Kidney (tissue), 14 donors: ENCODE results near the gene IL17C. TPM values are rescaled to one million over a fixed set of nuclear protein-coding genes. Genes with fewer than 3 reads are reported as not detected.

Source experiments
- DNase-seq, 5 donors: peaks; one replicate each; pipeline ENCODE4 v3.0.0-alpha.2; 2013 to 2020
- FAIRE-seq: peaks from 2 replicates; lab custom pipeline; 2012; peaks lifted over from hg19 to GRCh38; lab: Jason Lieb, UNC
- H3K27ac ChIP-seq, 2 donors: one replicate each; pipeline ENCODE4 v1.7.0; 2013; ENCODE audit warnings: low read depth in 2 of 2, low read length in 2 of 2, inconsistent platforms in 1 of 2
- H3K27me3 ChIP-seq: one replicate; pipeline ENCODE4 v1.7.1; 2013; ENCODE audit warnings: low read length, inconsistent platforms; ENCODE audit not compliant: control insufficient read depth, insufficient read depth
- H3K36me3 ChIP-seq, 3 donors: one replicate each; pipeline versions ENCODE4 v1.7.0 to v1.7.1; 2013; ENCODE audit warnings: low read length in 3 of 3, control low read depth in 1 of 3, inconsistent platforms in 1 of 3; ENCODE audit not compliant: insufficient read depth in 3 of 3, control insufficient read depth in 2 of 3
- H3K4me1 ChIP-seq, 3 donors: one replicate each; pipeline versions ENCODE4 v1.7.0 to v1.7.1; 2013; ENCODE audit warnings: low read length in 3 of 3, inconsistent platforms in 1 of 3, low read depth in 1 of 3; ENCODE audit not compliant: control insufficient read depth in 2 of 3, insufficient read depth in 2 of 3
- H3K4me3 ChIP-seq, 3 donors: one replicate each; pipeline versions ENCODE4 v1.7.0 to v1.8.1; 2013; ENCODE audit warnings: low read length in 3 of 3, control low read depth in 1 of 3, inconsistent platforms in 1 of 3
- H3K9ac ChIP-seq, 3 donors: one replicate each; pipeline versions ENCODE4 v1.7.0 to v1.7.1; 2013; ENCODE audit warnings: low read length in 3 of 3, control low read depth in 1 of 3, inconsistent platforms in 1 of 3
- H3K9me3 ChIP-seq, 3 donors: one replicate each; pipeline versions ENCODE4 v1.7.0 to v1.7.1; 2013; ENCODE audit warnings: low read length in 3 of 3, control low read depth in 1 of 3, inconsistent platforms in 1 of 3; ENCODE audit not compliant: control insufficient read depth in 2 of 3, insufficient read depth in 1 of 3
- intact Hi-C: fragments of 100-400 bp; cut with DNase I; formaldehyde crosslinking; loops from one replicate; pipeline ENCODE4 v1.11.1; 2022
- polyA plus RNA-seq: library from polyadenylated mRNA; stranded (reverse); fragments of 350-450 nt; fragmentation: Illumina TruSeq; extraction: RNeasy Lipid Tissue Mini Kit (QIAGEN cat#74804); gene quantifications from one replicate; pipeline ENCODE4 v1.2.3, GENCODE V29; 2014; ENCODE audit warnings: low read depth, low replicate concordance; ENCODE audit not compliant: insufficient read depth
- total RNA-seq: library from RNA; stranded (reverse); fragmentation: NEBNext Ultra II Directional; extraction: Animal tissue kit (Norgen Biotek cat#: 25700); gene quantifications from one replicate; pipeline ENCODE4 v1.2.1, GENCODE V29; 2021
- TF ChIP-seq, protein P1 (sequence below): IDR thresholded peaks from 3 replicates; pipeline ENCODE4 v1.5.1; 2012; ENCODE audit warnings: mild to moderate bottlenecking, moderate library complexity, borderline replicate concordance; ENCODE audit not compliant: insufficient read depth; ENCODE audit errors: extremely low read depth
- donor health status: control.
- donor health status: control.
- donor health status: control.
- donor health status: control.
- donor health status: control.
- donor health status: DM: yes; HTN: yes; CAD: no.
- donor health status: Normal renal cell carcinoma (clear cell type).

IL17C gene
- total and polyA plus RNA-seq, 2 donors from 2014 or later, result not detected

DNA sequence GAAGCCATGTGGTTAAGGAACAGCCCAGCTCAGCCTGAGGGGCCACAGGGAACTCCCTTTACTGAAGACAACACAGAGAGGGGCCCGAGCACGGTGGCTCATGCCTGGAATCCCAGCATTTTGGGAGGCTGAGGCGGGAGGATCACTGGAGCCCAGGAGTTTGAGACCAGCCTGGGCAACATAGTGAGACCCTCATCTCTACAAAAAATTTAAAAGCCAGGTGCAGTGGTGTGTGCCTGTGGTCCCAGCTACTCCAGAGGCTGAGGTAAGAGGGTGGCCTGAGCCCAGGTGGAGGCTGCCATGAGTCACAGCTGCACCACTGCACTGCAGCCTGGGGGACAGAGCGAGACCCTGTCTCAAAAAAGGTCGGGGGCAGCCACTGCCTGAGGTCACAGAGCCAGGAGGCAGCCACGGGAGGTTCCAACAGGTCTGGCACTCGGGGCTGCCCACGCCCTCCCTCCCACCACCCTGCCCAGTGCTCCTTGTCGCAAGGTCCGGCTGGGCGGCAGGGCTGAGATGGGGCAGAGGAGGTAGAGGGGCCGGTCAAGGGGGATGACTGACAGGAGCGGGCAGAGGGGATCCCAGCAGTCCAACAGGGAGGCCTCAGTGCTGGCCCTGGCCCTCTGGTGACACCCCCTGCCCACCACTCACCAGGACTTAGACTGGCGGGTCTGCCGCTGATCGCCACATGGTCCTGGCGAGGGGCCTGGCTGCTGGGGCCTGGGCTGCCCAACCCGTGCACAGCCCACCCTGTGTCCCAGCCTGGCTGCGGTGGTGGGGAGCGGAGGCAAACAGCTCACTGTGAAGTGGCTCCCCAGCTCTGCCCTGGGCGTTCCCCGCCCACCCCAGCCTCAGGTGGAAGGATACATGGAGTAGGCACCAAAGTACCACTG lies 9.1 kb downstream of the IL17C start:
- TF ChIP-seq, protein P1, sequence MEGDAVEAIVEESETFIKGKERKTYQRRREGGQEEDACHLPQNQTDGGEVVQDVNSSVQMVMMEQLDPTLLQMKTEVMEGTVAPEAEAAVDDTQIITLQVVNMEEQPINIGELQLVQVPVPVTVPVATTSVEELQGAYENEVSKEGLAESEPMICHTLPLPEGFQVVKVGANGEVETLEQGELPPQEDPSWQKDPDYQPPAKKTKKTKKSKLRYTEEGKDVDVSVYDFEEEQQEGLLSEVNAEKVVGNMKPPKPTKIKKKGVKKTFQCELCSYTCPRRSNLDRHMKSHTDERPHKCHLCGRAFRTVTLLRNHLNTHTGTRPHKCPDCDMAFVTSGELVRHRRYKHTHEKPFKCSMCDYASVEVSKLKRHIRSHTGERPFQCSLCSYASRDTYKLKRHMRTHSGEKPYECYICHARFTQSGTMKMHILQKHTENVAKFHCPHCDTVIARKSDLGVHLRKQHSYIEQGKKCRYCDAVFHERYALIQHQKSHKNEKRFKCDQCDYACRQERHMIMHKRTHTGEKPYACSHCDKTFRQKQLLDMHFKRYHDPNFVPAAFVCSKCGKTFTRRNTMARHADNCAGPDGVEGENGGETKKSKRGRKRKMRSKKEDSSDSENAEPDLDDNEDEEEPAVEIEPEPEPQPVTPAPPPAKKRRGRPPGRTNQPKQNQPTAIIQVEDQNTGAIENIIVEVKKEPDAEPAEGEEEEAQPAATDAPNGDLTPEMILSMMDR, result no peak
- FAIRE-seq (no peak), DNase-seq (peak in 1 of 5 donors; percentile 44)
- Histone ChIP-seq H3K27ac (no peak overlapping the region), H3K4me1 (peaks cover 0 to 12% (median 3%) of the 10 kb centered on the region in 3 donors), H3K27me3 (no peaks in the 10 kb centered on the region), H3K9ac (no peak overlapping the region), H3K9me3 (no peaks in the 10 kb centered on the region), H3K4me3 (no peak overlapping the region), H3K36me3 (no peaks in the 10 kb centered on the region)
- intact Hi-C loops, result no loop called here

DNA sequence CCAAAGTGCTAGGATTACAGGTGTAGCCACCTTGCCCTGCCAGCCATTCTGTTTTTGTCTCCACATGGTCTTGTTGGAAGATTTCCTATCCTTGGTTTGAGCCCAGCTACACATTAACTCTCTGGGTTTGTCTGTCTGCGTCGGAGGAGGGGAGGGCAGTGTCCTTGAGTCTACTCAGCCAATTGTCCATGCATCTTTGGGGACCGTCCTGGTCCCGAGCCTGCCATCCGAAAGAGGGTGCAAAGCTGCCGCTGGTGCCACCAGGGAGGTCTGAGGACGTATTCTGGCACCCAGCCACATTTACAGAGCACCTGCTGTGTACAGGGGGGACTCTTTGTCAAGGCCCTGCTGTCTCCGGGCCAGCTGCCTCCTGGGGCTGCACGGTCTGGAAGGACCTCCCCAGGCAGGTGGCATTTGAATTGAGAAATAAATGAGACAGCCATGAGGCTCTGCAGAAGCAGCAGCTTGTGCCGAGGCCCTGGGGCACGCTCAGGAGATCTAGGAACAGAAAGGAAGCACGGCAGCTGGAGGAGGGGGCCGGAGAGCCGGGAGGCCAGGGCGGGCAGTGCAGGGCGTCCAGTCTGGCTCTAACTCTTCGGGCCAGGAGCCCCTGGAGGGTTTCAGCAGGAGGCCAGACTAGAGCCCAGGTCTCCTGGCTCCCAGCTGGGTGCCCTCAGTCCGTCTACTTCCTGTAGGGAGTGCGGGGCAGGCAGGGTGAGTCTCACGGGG lies 11.0 kb downstream of the IL17C start:
- peak in 3 of 5 donors; percentile 26 to 81 (median 61) for DNase-seq
- H3K9ac ChIP-seq, result no peak overlapping the region
- peak overlapping the region in 2 of 3 donors; percentile 34 to 73 for H3K4me3 ChIP-seq
- H3K9me3 ChIP-seq, result no peaks in the 10 kb centered on the region
- H3K36me3 ChIP-seq, result peaks cover 0 to 2% (median 0%) of the 10 kb centered on the region in 3 donors
- intact Hi-C loops, result no loop called here
- peak overlapping the region; percentile 41 to 47 for H3K27ac ChIP-seq
- FAIRE-seq, result no peak
- peaks cover 0 to 12% (median 3%) of the 10 kb centered on the region in 3 donors for H3K4me1 ChIP-seq
- TF ChIP-seq, protein P1, result no peak
- H3K27me3 ChIP-seq, result no peaks in the 10 kb centered on the region

DNA sequence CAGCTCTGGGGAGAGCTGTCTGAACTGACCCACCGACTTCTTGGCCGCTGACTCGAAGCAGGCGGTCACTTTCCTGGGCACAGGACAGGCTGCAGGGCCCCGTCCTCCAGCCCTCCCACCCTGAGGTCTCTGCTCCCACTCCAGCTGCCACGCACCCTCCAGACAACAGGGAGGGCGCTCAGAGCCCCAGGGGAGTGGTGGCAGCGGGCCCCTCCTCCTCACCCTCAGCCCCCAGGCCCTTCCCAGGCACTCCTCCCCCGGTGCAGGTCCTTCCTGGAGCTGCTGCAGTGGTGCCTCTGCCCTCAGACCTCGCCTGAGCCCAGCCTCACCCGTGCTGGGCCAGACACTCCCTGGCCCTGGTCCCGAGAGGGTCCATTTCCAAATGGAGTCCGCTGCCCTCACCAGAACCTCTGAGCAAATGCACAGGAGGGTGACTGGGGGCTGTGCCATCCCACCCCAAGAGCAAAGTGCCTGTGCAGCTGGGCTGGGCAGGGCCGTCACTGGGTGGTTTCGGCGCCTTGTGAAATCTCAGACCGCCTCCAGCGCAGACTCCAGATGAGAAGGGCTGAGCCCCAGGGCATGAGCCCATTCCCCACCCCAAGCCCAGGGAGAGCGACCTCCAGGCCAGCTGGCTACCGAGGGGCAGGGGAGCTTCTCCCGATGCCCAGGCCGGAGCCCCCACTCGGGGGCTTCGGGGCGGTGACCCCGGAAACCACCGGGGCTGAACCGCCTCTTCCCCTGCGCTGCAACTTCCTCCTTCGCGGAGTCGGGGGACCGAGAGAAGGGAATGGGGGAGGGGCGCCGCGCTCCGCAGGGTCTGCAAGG lies 11.8 kb downstream of the IL17C start:
- TF ChIP-seq, protein P1, result no peak
- Histone ChIP-seq H3K9ac (peak overlapping the region in 2 of 3 donors; percentile 55 to 65), H3K4me3 (peak overlapping the region; percentile 39 to 73 (median 53)), H3K27me3 (no peaks in the 10 kb centered on the region), H3K9me3 (no peaks in the 10 kb centered on the region), H3K36me3 (peaks cover 0 to 3% (median 0%) of the 10 kb centered on the region in 3 donors), H3K27ac (peak overlapping the region; percentile 53 to 67), H3K4me1 (peaks cover 0 to 12% (median 3%) of the 10 kb centered on the region in 3 donors)
- intact Hi-C loops, result no loop called here
- DNase-seq (peak; percentile 46 to 90 (median 57)), FAIRE-seq (no peak)
